ENCODE results near the gene EVA1C. TPM values are rescaled to one million over a fixed set of nuclear protein-coding genes. Genes with fewer than 3 reads are reported as not detected.
"Not testable (repeated sequence)": the region's sequence is repeated elsewhere in the genome, so short reads cannot be mapped to it uniquely, and the experiment has no call there.

Gene EVA1C
- total RNA-seq, 1 donor from 2014 or later: 2.1 TPM

DNA sequence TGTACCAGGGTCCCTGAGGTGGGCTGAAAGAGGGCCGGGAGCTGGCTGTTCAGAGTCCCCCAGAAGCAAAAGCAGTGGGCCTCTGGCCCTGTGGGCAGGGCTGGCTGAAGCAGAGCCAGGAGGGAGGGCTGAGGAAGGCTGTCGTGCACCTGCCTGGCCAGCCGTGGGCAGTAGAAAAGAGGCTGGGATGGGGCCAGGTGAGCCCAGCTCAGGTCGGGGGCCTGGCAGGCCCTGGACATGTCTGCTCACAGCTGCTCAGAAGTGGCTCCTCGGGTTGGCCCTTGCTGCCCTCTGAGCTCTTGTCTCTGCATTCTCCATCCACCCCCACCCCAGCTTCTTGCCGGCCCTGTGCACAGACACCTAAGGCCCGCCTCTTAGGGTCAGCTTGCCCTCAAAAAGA is 112.8 kb downstream of the EVA1C start:
- Mint-ChIP-seq H3K27ac (no peak overlapping the region), H3K4me1 (peaks cover 9% of the 10 kb centered on the region), H3K36me3 (no peaks in the 10 kb centered on the region), H3K27me3 (ENCODE audit: low read depth) (no peaks in the 10 kb centered on the region), H3K4me3 (no peak overlapping the region), H3K9me3 (peaks cover 16% of the 10 kb centered on the region)
- TF ChIP-seq, protein P1, sequence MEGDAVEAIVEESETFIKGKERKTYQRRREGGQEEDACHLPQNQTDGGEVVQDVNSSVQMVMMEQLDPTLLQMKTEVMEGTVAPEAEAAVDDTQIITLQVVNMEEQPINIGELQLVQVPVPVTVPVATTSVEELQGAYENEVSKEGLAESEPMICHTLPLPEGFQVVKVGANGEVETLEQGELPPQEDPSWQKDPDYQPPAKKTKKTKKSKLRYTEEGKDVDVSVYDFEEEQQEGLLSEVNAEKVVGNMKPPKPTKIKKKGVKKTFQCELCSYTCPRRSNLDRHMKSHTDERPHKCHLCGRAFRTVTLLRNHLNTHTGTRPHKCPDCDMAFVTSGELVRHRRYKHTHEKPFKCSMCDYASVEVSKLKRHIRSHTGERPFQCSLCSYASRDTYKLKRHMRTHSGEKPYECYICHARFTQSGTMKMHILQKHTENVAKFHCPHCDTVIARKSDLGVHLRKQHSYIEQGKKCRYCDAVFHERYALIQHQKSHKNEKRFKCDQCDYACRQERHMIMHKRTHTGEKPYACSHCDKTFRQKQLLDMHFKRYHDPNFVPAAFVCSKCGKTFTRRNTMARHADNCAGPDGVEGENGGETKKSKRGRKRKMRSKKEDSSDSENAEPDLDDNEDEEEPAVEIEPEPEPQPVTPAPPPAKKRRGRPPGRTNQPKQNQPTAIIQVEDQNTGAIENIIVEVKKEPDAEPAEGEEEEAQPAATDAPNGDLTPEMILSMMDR (IDR thresholded peaks at IDR 0.05; ENCODE audit: unreplicated experiment): no peak
- DNase-seq (ENCODE audit: low spot score in 2 of 2, unreplicated experiment in 2 of 2): no peak

DNA sequence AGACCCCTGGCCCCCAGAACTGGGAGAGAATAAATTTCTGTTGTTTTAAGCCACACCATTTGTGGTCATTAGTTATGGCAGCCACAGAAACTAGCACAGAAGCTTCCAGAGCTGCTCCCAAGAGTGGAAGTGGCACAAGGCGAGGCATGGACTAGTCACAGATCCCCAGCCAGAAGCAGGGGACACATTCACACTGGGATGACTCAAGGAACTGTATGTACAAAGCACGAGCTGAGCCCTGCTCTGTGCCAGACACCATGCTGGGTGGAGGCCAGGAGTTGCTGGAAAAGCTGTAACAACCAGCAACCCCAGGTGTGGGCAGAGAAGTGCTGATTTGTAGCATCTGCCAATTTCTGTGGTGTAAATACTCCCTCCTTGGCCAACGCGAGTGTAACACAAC is 117.2 kb downstream of the EVA1C start:
- Mint-ChIP-seq H3K4me1 (no peaks in the 10 kb centered on the region), H3K27me3 (ENCODE audit: low read depth) (no peaks in the 10 kb centered on the region), H3K4me3 (no peak overlapping the region), H3K9me3 (peaks cover 24% of the 10 kb centered on the region), H3K36me3 (no peaks in the 10 kb centered on the region), H3K27ac (no peak overlapping the region)
- DNase-seq (ENCODE audit: low spot score in 2 of 2, unreplicated experiment in 2 of 2): no peak
- TF ChIP-seq, protein P1 (IDR thresholded peaks at IDR 0.05; ENCODE audit: unreplicated experiment): no peak

DNA sequence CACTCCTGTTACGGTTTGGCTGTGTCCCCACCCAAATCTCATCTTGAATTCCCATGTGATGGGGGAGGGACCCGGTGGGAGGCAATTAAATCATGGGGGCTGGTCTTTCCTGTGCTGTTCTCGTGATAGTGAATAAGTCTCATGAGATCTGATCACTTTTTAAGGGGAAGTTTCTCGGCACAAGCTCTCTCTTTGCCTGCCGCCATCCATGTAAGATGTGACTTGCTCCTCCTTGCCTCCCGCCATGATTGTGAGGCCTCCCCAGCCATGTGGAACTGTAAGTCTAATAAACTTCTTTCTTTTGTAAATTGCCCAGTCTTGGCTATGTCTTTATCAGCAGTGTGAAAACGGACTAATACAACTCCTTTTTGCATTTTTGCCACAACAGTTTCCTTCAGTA is 118.3 kb downstream of the EVA1C start:
- H3K36me3 Mint-ChIP-seq; H3K4me1 Mint-ChIP-seq; H3K27ac Mint-ChIP-seq; DNase-seq (ENCODE audit: low spot score in 2 of 2, unreplicated experiment in 2 of 2); H3K4me3 Mint-ChIP-seq; H3K27me3 Mint-ChIP-seq (ENCODE audit: low read depth): not testable (repeated sequence)
- H3K9me3 Mint-ChIP-seq: peaks cover 24% of the 10 kb centered on the region

DNA sequence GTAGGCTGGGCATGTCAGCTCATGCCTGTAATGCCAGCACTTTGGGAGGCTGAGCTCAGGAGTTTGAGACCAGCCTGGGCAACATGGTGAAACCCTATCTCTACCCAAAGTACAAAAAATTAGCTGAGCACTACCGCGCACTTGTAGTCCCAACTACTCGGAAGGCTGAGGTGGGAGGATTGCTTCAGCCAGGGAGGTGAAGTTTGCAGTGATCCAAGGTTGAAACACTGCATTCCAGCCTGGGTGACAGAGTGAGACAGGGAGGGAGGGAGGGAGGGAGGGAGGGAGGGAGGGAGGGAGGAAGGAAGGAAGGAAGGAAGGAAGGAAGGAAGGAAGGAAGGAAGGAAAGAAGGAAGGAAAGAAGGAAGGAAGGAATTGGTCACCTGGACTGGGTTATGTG is 119.1 kb downstream of the EVA1C start:
- not testable (repeated sequence) for H3K27ac Mint-ChIP-seq; H3K4me3 Mint-ChIP-seq; DNase-seq (ENCODE audit: low spot score in 2 of 2, unreplicated experiment in 2 of 2); H3K4me1 Mint-ChIP-seq; H3K36me3 Mint-ChIP-seq; H3K27me3 Mint-ChIP-seq (ENCODE audit: low read depth)
- H3K9me3 Mint-ChIP-seq: peaks cover 23% of the 10 kb centered on the region

DNA sequence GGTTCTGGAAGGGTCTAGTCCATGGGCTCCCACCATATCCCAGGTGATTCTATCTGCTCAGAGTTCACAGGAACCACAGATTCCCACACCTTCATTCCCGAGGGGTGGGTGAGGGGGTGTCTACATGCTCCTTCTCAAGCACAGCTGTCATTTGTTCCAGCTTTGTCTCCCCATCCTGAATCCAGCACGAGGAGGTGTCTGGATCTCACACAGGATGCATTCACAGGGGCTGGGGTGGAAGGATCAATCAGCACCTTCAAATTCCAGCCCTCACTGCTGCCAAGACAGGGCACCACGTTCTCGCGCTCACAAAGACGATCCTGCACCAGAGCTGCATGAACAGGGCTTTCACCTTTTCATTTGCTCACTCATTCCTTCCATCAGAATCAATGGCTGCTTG is 120.1 kb downstream of the EVA1C start:
- TF ChIP-seq, protein P1 (IDR thresholded peaks at IDR 0.05; ENCODE audit: unreplicated experiment): no peak
- no peaks in the 10 kb centered on the region for H3K36me3 Mint-ChIP-seq
- H3K4me1 Mint-ChIP-seq: no peaks in the 10 kb centered on the region
- H3K4me3 Mint-ChIP-seq: no peak overlapping the region
- DNase-seq (ENCODE audit: low spot score in 2 of 2, unreplicated experiment in 2 of 2): no peak
- H3K9me3 Mint-ChIP-seq: peaks cover 15% of the 10 kb centered on the region
- H3K27me3 Mint-ChIP-seq (ENCODE audit: low read depth): no peaks in the 10 kb centered on the region
- H3K27ac Mint-ChIP-seq: no peak overlapping the region

DNA sequence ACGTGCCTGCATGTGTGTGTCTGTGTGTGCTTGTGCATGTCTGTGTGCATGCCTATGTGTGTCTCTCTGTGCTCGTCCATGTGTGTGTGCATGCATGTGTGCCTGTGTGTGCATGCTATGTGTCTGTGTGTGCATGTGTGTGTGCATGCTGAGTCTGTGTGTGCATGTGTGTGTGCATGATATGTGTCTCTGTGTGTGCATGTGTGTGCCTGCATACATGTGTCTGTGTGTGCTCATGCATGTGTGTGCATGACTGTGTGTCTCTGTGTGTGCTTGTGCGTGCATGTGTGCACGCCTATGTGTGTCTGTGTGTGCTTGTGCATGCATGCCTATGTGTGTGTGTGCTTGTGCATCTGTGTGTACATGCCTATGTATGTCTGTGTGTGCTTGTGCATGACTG is 120.5 kb downstream of the EVA1C start:
- TF ChIP-seq, protein P1 (IDR thresholded peaks at IDR 0.05; ENCODE audit: unreplicated experiment): no peak
- peaks cover 12% of the 10 kb centered on the region for H3K9me3 Mint-ChIP-seq
- DNase-seq (ENCODE audit: low spot score in 2 of 2, unreplicated experiment in 2 of 2): no peak
- H3K4me1 Mint-ChIP-seq: no peaks in the 10 kb centered on the region
- no peaks in the 10 kb centered on the region for H3K27me3 Mint-ChIP-seq (ENCODE audit: low read depth)
- H3K4me3 Mint-ChIP-seq: no peak overlapping the region
- no peak overlapping the region for H3K27ac Mint-ChIP-seq
- no peaks in the 10 kb centered on the region for H3K36me3 Mint-ChIP-seq

DNA sequence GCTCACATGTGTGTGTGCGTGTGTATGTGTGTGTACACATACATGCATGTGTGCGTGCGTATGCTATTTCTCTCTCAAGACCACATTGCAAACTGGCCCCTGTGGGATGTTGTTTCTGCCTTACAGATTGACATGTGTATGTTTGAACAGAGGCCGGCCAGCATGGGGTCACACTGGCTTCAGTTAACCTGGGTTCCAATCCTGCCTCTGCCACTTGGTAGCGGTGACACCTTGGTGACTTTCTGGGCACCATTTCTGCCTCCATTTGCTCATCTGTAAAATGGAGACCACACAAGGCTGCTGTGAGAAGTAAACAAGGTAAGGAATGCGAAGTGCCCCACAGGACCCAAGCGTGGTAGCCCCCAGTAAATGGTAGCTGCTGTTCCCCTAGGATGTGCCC is 121.1 kb downstream of the EVA1C start:
- peaks cover 2% of the 10 kb centered on the region for H3K27me3 Mint-ChIP-seq (ENCODE audit: low read depth)
- TF ChIP-seq, protein P1 (IDR thresholded peaks at IDR 0.05; ENCODE audit: unreplicated experiment): no peak
- no peak for DNase-seq (ENCODE audit: low spot score in 2 of 2, unreplicated experiment in 2 of 2)
- H3K27ac Mint-ChIP-seq: no peak overlapping the region
- H3K9me3 Mint-ChIP-seq: peaks cover 12% of the 10 kb centered on the region
- no peaks in the 10 kb centered on the region for H3K36me3 Mint-ChIP-seq
- H3K4me1 Mint-ChIP-seq: no peaks in the 10 kb centered on the region
- H3K4me3 Mint-ChIP-seq: no peak overlapping the region

Data from mesothelial cell of epicardium (in vitro differentiated cells).